ENCODE measurements around the gene SPECC1L. TPM values are rescaled to one million over a fixed set of nuclear protein-coding genes. Genes with fewer than 3 reads are reported as not detected.
A peak's percentile ranks its signal among the peaks of the same experiment; 100 is the strongest.

SPECC1L gene
- total RNA-seq, 1 donor from 2014 or later = 69.2 TPM

DNA sequence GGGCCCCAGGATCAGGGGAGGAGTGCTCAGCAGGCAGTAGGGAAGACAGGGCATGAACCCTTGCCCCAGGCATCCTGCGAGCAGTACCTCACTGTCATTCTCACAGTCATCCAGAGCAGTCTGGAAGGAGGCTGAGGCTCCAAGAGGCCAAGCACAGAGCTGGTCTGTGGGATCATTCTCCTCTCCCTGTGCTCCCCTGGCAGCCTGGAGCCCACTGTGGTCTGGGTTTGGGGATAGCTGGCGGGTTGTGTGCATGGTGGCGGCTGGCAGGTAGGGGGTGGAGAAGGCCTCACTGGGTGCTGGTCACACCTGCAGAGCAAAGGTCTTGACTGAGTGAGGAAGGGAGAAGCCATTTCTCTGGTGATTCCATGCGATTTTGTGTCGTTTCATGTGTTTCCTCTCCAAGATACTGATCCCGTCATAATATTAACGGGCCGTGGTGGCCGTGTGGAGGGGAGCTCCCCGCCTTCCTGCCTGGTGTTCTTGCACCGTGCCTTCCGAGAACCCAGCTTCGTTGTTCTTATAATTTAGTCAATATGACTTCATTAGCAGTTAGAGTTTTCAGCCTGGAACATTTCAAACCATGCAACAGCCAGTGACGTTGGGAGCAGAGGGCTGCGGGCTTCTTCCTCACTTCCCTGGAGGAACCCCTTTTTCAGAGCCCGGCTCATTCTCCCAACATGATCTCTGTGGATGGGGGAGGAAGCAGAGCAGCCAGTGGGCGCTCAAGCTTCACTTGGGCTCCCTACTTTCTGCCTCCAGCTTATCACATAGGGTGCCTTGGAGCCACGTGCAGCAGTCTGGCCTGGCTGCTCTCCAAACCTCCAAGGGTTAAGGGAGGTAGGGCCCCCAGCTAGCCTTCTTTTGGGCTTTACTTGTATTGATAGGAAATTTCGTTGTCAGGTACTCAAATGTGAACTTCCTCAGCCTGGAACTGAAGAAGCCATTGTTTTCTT lies 136.0 kb downstream of the SPECC1L start:
- peaks cover 7% of the 10 kb centered on the region for H3K79me2 ChIP-seq (ENCODE audit: insufficient read depth, low read length)
- TF ChIP-seq EZH2 (IDR thresholded peaks at IDR 0.05; ENCODE audit: insufficient read depth, low read length) = no peak
- TF ChIP-seq, protein P1, sequence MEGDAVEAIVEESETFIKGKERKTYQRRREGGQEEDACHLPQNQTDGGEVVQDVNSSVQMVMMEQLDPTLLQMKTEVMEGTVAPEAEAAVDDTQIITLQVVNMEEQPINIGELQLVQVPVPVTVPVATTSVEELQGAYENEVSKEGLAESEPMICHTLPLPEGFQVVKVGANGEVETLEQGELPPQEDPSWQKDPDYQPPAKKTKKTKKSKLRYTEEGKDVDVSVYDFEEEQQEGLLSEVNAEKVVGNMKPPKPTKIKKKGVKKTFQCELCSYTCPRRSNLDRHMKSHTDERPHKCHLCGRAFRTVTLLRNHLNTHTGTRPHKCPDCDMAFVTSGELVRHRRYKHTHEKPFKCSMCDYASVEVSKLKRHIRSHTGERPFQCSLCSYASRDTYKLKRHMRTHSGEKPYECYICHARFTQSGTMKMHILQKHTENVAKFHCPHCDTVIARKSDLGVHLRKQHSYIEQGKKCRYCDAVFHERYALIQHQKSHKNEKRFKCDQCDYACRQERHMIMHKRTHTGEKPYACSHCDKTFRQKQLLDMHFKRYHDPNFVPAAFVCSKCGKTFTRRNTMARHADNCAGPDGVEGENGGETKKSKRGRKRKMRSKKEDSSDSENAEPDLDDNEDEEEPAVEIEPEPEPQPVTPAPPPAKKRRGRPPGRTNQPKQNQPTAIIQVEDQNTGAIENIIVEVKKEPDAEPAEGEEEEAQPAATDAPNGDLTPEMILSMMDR (IDR thresholded peaks at IDR 0.05; ENCODE audit: insufficient read depth, low read depth, low read length) = no peak
- no peaks in the 10 kb centered on the region for H3K9me3 ChIP-seq (ENCODE audit: insufficient read depth, low read depth, low read length)
- Mint-ChIP-seq H3K9me3 (ENCODE audit: unreplicated experiment) (no peaks in the 10 kb centered on the region), H3K4me3 (ENCODE audit: unreplicated experiment) (no peak overlapping the region), H3K4me1 (ENCODE audit: low read depth, unreplicated experiment) (peaks cover 40% of the 10 kb centered on the region), H3K27me3 (ENCODE audit: low read depth, unreplicated experiment) (no peaks in the 10 kb centered on the region), H3K36me3 (ENCODE audit: low read depth, unreplicated experiment) (peaks cover 29% of the 10 kb centered on the region), H3K27ac (ENCODE audit: unreplicated experiment) (no peak overlapping the region)
- peaks cover 45% of the 10 kb centered on the region for H4K20me1 ChIP-seq (ENCODE audit: insufficient read depth, low read length)
- no peak for FAIRE-seq
- H3K4me1 ChIP-seq (ENCODE audit: insufficient read depth, low read length) = peaks cover 28% of the 10 kb centered on the region
- no peaks in the 10 kb centered on the region for H3K36me3 ChIP-seq (ENCODE audit: insufficient read depth, low read length)
- H3K27me3 ChIP-seq (ENCODE audit: insufficient read depth, low read length) = no peaks in the 10 kb centered on the region
- peak overlapping the region; percentile 3 for H3K4me2 ChIP-seq (ENCODE audit: low read length)
- DNase-seq (ENCODE audit: low read depth) = no peak
- H3K27ac ChIP-seq (ENCODE audit: low read depth, low read length) = no peak overlapping the region
- no peak overlapping the region for H2AFZ ChIP-seq (ENCODE audit: low read depth, low read length)
- no peak overlapping the region for H3K4me3 ChIP-seq (ENCODE audit: insufficient read depth, low read depth, low read length)
- H3K9ac ChIP-seq (ENCODE audit: low read length) = no peak overlapping the region

DNA sequence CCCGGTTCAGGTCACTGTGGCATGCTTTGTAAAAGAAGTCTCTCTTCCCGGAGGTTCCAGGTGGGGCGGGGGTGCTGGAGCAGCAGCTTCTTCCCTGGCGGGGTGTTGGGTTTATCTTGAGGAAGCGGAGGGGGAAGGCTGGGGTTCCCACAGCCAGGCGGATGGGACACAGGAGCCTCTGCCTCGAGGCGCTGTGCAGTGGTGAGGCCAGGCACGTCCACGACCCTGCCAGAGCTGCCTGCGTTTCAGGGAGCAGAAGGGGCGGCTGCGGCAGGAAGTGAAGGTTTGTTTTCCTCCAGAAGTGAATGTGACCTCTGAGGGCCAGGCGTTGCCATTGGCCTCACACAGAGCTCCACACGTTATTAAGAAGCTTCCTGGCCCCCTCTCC lies 136.6 kb downstream of the SPECC1L start:
- H3K9me3 Mint-ChIP-seq (ENCODE audit: unreplicated experiment) = no peaks in the 10 kb centered on the region
- H3K27me3 Mint-ChIP-seq (ENCODE audit: low read depth, unreplicated experiment) = no peaks in the 10 kb centered on the region
- H2AFZ ChIP-seq (ENCODE audit: low read depth, low read length) = no peak overlapping the region
- H3K9me3 ChIP-seq (ENCODE audit: insufficient read depth, low read depth, low read length) = no peaks in the 10 kb centered on the region
- H3K27ac Mint-ChIP-seq (ENCODE audit: unreplicated experiment) = no peak overlapping the region
- DNase-seq (ENCODE audit: low read depth) = no peak
- peaks cover 7% of the 10 kb centered on the region for H3K79me2 ChIP-seq (ENCODE audit: insufficient read depth, low read length)
- peaks cover 39% of the 10 kb centered on the region for H3K4me1 Mint-ChIP-seq (ENCODE audit: low read depth, unreplicated experiment)
- no peaks in the 10 kb centered on the region for H3K36me3 ChIP-seq (ENCODE audit: insufficient read depth, low read length)
- no peaks in the 10 kb centered on the region for H3K27me3 ChIP-seq (ENCODE audit: insufficient read depth, low read length)
- H3K9ac ChIP-seq (ENCODE audit: low read length) = no peak overlapping the region
- H3K4me3 Mint-ChIP-seq (ENCODE audit: unreplicated experiment) = no peak overlapping the region
- peak overlapping the region; percentile 3 for H3K4me2 ChIP-seq (ENCODE audit: low read length)
- H3K36me3 Mint-ChIP-seq (ENCODE audit: low read depth, unreplicated experiment) = peaks cover 26% of the 10 kb centered on the region
- H3K27ac ChIP-seq (ENCODE audit: low read depth, low read length) = no peak overlapping the region
- no peak overlapping the region for H3K4me3 ChIP-seq (ENCODE audit: insufficient read depth, low read depth, low read length)
- no peak for TF ChIP-seq EZH2 (IDR thresholded peaks at IDR 0.05; ENCODE audit: insufficient read depth, low read length)
- TF ChIP-seq, protein P1 (IDR thresholded peaks at IDR 0.05; ENCODE audit: insufficient read depth, low read depth, low read length) = no peak
- H3K4me1 ChIP-seq (ENCODE audit: insufficient read depth, low read length) = peaks cover 25% of the 10 kb centered on the region
- H4K20me1 ChIP-seq (ENCODE audit: insufficient read depth, low read length) = peaks cover 43% of the 10 kb centered on the region
- no peak for FAIRE-seq

DNA sequence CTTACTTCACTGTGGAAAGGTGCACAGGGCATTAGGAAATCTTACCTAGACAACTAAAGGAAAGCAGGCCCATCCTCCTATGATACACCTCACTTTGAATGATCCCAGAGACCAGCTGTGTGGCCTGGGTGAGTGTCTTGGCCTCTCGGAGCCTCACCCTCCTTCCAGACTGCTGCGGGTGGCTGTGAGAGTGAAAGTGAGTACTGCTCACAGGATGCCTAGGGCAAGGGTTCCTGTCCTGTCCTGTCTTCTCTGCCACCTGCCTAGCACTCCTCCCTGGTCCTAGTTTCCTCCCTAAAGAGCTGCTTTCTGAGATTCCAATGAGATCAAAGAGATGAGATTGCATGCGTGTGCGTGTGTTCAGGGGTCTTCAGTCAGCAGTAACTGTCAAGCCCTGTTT lies 137.3 kb downstream of the SPECC1L start:
- H3K27me3 Mint-ChIP-seq (ENCODE audit: low read depth, unreplicated experiment) = no peaks in the 10 kb centered on the region
- Histone ChIP-seq H3K4me2 (ENCODE audit: low read length) (no peak overlapping the region), H3K9ac (ENCODE audit: low read length) (no peak overlapping the region), H3K4me1 (ENCODE audit: insufficient read depth, low read length) (peaks cover 20% of the 10 kb centered on the region), H3K4me3 (ENCODE audit: insufficient read depth, low read depth, low read length) (no peak overlapping the region), H2AFZ (ENCODE audit: low read depth, low read length) (no peak overlapping the region), H3K79me2 (ENCODE audit: insufficient read depth, low read length) (peaks cover 7% of the 10 kb centered on the region), H3K27ac (ENCODE audit: low read depth, low read length) (no peak overlapping the region), H3K36me3 (ENCODE audit: insufficient read depth, low read length) (no peaks in the 10 kb centered on the region), H3K27me3 (ENCODE audit: insufficient read depth, low read length) (no peaks in the 10 kb centered on the region), H4K20me1 (ENCODE audit: insufficient read depth, low read length) (peaks cover 42% of the 10 kb centered on the region), H3K9me3 (ENCODE audit: insufficient read depth, low read depth, low read length) (no peaks in the 10 kb centered on the region)
- TF ChIP-seq, protein P1 (IDR thresholded peaks at IDR 0.05; ENCODE audit: insufficient read depth, low read depth, low read length) = no peak
- no peak for TF ChIP-seq EZH2 (IDR thresholded peaks at IDR 0.05; ENCODE audit: insufficient read depth, low read length)
- peaks cover 33% of the 10 kb centered on the region for H3K4me1 Mint-ChIP-seq (ENCODE audit: low read depth, unreplicated experiment)
- DNase-seq (ENCODE audit: low read depth) = no peak
- no peak overlapping the region for H3K27ac Mint-ChIP-seq (ENCODE audit: unreplicated experiment)
- H3K4me3 Mint-ChIP-seq (ENCODE audit: unreplicated experiment) = no peak overlapping the region
- H3K9me3 Mint-ChIP-seq (ENCODE audit: unreplicated experiment) = no peaks in the 10 kb centered on the region
- H3K36me3 Mint-ChIP-seq (ENCODE audit: low read depth, unreplicated experiment) = peaks cover 24% of the 10 kb centered on the region
- FAIRE-seq = no peak
